COR-L47 (cell line): ENCODE results near the gene SPHKAP.
"Not testable (repeated sequence)": the region's sequence is repeated elsewhere in the genome, so short reads cannot be mapped to it uniquely, and the experiment has no call there.

Experiments
- DNase-seq: peaks from one replicate; lab custom pipeline; 2025; lab: John Stamatoyannopoulos, UW

The SPHKAP gene

DNA sequence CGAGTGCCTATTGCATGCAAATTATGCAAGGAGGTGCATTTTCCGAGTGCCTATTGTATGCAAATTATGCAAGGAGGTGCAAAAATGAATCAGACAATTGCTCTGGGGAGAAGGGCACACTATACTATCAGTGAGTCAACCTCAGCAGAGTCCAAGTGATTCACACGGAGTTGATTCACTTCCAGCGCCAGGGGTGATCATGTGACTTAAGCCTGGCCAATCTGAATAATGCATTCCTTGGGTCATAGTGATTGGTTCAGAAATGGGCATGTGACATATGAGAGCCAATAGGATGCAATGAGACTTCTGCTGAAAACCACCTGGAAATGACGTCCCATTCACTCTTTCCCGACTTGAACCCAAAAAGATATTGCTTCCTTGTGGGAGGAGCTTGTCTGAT lies 157.9 kb downstream of the SPHKAP start:
- DNase-seq: no peak

DNA sequence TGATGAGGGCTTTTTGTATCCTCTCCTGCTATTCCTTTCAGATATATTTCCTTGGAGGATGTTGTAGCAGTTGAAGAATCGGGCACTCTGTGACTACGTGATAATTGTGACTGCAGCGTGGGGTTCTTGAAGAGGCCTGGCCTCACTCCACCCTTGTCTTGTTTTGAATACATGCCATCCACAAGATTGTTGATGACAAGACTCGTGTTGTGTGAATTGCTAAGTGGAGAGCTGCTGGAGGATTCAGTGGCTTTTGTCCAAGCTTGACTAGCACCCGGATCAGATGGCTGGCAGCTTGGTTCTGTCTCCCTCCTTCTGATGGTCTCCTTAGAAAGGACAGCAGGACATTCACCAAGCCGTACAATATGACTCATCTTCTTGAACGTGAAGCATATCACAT lies 163.2 kb downstream of the SPHKAP start:
- no peak for DNase-seq

DNA sequence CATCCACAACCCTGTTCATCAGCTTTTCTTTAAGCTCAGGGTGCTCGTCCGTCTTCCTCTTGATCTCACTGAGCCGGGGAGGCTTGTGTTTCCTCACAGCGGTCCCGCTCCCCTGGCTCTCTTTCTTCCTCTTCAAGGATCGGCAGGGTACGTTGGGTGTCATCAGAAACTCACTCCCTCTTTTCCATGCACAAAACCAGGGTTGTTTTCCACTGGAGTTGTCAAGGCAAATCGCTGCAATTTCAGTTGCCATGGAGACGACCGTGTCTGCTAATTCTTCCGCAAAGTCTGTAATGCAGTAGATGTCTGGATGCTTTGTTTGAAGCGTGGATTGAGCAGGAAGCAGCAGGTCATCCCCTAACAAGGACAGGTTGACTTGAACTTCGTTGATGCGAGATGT lies 163.7 kb downstream of the SPHKAP start:
- DNase-seq: no peak

DNA sequence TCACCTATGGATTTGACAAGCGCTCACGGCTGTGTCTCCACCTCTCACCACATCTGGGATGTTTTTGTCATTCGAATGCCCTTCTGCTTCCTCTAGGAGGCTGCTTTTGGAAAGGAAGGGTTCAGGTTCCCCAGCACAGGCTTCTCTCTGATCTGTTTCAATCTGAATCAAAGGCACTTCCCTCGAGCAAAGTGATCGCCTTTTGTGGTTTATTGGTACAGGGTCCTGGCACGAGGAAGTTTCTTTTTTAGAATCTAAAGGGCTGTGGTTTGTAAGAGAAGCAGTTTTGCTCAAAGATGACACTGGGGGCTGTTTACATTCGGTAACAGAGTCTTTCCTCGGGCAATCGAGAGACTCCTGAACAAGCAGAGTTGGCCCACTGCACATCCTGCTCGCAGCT lies 165.1 kb downstream of the SPHKAP start:
- no peak for DNase-seq

DNA sequence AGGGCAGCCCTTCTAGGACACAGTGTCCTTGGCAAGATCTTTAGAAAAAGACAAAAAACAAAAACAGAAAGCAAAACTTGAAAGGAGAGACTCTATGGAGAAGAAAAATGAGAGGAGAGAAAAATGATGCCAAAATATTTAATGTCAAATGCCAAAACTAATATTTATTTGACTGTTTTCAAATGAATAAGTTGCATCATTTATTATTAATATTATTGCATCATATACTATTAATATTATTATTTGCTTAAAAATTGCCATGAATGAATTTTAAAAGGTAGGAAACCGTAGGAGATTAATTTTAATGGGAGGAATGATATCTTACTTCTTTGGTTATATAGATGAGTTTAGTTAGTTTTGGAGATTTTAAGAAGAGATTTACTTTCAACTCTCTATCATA lies 165.7 kb downstream of the SPHKAP start:
- no peak for DNase-seq

DNA sequence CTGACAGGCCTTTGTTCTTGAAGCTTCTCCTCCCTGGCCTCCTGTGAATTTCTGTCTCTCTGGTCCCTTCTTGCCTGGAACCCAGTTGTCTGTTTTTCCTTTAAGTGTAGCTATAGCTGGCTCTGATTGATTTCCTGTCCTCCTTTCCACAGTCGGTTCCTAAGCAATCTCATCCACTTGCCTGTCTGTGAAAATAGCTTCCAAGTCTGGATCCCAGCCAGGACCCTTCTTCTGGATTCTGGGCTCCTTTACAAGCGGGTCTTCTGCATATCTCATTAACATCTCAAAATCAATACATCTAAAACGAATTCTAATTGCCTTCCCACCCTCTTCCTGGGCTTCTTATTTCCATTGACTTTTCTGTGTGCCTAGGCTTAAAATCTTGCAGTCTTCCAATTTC lies 185.1 kb downstream of the SPHKAP start:
- no peak for DNase-seq

DNA sequence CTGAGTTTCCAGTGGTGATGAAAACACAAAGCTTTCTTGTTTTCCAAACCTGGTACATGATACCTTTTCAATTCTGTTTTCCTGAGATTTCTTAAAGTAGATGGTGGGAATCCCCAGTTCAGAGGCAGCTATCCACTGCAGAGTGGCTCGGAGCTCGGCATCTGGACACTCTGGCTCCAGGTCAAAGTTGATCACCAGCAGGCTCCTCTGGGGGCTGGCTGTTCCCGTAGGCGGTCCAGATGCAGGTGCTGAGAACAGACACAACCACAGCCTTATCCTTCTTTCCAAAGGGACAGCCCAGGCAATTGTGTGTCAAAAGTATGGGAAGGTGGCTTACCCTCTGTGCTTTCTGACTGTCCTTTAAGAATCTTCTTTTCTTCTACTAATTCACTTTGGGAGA lies 190.6 kb downstream of the SPHKAP start:
- DNase-seq: no peak

DNA sequence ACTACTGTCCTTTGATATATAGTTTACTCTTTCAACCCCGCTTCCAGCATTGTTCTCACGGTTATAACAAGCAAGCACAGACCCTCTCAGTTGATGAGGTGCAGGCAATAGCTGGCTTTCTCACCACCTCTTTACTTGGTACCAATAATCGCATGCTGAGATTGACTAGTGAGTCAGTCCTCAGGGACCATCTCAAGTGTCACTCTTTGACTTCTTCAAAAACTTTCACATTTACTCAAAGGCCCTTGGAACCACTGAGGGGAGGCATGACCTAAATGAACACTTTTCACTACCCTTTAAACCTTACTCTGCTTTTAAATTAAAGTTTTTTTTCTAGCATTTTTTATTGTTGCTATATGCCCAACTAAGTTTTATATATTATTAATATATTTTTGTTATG lies 208.2 kb downstream of the SPHKAP start:
- DNase-seq: no peak

DNA sequence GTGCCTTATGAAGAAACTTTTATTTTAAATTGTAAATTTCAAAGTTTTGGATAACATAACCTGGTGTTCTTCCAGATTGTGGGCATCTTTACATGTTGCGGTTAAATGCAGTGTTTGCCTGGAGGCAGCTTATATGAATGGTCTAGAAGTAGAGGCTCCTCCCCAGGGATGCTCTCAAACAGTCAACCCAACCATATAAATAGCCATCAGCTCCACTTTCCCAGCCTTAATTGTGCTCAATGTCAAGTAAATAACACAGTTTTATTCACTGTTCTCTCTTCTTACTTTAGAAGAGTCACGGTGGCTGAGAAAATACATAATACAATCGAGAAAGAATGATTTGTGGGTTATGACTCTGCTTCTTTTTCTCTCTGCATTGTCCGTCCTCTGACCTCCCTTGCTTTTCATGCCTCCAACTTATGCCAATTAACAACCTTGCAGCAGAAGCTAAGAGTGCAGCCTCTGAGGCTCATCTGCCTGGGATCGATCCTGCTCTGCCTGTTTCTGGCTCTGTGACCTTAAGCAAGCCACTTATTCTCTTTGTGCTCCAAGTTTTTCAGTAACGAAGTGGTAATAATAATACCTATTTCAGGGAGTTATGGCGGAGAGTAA lies 209.8 kb downstream of the SPHKAP start:
- no peak for DNase-seq

DNA sequence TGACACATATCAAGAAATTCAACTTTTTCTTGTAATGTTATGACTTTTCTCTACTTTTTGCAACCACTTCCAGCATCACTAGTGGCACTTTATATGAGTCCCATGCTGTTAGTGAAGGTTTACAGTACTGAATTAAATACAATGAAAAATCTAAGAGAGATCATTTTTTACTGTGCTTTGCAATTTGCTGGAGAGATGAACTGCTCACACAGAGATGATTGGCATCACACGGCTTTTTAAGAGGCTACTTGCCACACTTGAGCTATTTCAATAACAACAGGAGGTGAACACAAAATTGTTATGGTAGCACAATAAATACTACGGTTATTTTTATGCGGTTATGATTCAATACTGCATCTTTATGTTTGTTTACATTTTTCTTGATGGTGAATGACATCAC lies 221.2 kb downstream of the SPHKAP start:
- DNase-seq: no peak

DNA sequence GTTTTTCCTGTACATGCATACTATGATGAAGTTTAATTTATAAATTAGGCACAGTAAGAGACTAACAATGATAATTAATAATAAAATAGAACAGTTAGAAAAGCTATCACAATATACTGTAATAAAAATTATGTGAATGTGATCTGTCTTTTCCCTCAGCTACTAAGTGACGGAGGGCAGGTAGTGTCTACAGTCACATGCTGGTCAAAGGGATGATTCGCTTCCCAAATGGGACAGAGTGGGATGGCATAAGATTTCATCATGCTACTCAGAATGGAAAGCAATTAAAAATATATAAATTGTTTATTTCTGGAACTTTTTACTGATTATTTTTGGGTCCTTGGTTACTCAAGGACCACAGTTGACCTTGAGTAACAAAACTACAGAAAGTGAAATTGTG lies 238.5 kb downstream of the SPHKAP start:
- no peak for DNase-seq

DNA sequence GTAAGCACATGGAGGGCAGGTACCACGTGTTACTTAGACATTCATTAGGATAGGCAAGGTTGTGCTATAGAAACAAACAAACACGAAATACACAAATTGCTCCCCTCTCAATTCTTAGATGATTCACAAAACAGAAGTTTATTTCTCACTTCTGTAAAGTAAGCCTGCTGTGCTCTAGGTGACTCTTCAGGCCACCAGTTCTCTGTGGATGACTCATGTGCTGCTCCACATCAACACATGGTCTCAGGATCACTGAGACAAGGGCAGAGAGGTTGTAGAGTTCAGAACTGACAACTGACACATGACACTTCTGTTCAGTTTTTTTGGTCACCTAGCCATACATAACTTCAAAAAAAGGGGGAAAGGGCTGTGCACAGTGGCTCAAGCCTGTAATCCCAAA lies 239.5 kb downstream of the SPHKAP start:
- no peak for DNase-seq

DNA sequence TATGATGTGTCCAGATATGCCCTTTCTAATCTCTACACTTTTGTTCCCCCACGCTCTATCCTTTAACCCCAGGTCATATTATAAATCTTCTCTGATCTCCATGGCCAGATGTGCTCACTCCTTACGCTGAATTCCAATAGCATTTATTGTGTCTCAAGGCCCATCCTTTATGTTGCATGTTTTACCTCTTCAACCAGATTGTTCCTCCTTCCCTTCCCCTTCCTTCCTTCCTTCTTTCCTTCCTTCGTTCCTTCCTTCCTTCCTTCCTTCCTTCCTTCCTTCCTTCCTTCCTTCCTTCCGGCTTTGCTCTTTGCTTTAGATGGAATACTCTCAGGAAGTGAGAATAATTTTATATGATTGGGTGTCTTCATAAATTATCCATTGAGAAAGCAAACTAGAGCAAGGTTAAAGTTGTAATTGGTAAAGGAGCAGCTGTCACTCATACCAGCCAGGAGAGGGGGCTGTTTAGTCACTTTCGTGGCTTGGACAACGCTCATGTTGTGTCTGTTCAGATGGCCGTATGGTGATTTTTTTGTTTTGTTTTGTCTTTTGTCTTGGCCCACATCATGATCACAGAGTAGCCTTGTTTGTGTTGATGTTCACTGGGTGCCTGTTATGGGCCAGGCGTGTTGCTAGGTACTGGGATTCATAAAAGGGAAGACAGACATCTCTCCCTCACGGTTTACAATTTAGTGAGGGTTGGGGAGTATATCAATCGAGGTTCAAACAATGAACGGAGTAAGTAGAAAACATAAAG lies 242.0 kb downstream of the SPHKAP start:
- DNase-seq: peak; percentile 9

DNA sequence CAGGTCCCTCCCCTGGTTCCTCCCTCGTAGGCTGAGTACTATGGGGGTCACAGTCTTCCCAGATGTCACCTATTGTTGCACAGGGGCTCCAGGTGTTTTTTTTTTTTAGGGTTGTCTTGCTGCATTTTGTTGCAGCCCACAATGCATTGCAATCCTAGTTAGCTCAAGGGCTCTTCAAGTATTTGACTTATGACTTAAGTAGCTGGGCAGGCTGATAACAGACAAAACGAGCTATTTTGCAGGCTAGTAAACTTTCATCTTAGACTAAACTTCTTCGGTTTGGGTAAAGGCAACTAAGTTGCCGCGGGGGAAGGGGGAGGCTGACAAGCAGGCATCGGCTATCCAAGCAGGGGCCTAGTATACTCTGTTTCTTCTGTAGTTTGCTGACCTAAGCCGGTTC lies 245.2 kb downstream of the SPHKAP start:
- not testable (repeated sequence) for DNase-seq

DNA sequence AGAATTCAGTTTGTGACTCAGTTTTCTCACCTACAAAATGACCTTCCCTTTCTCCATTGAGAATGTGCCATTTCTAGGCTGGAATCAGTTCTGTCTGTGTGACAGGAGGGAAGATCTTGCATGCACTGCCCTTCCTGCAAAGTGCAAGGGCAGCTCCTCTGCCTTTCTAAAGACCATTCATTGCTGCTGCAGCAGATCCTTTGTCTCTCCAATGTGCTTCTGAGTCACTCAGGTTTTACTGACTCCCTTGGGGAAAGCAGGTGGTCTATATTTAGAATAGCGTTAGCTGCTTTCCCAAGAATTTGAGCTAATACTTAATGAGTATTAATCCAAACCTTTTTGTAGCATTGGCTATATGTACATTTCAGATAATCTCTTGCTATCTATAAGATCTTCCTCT lies 247.6 kb downstream of the SPHKAP start:
- no peak for DNase-seq

DNA sequence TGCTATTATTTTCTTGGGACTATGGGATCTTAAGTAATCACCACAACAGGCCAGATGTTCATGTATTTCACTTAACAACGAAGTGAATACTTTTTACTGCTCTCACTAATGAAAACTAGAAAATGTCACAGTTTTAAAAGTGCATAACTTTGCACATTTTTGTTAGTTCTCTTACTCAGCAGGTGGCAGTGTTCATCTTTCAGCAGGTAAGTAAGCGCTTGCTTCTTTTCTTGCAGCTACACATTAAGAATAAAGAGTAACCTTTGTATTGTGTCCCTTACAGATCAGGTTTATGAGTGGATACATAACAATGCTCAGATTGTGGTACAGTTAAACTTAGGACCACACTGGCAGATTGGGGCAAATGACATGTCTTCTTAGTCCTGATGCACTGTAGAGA lies 249.1 kb downstream of the SPHKAP start:
- DNase-seq: no peak

DNA sequence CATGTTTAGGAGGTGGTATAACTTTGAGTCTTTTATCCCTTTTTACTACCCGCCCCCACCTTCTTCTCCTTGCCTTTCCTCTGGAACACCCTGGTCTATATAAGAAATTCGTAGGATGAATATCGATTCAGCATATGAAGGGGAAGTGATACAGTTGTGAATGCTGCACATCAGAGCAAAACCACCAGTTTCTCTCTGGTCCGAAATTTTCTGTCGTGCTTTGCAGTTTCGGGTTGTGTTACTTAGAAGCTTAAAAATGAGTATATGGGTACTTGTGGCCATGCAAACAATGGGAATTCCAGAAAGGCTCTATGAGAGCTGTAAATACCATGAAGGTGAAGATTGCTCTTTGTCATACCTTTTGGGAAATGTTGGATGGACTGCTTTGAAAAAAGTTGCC lies 249.5 kb downstream of the SPHKAP start:
- no peak for DNase-seq
